Stomach (tissue), 9 donors: Measurements from ENCODE around the gene KCNH1. TPM values are rescaled to one million over a fixed set of nuclear protein-coding genes. Genes with fewer than 3 reads are reported as not detected.

ENCODE experiments used
- DNase-seq, 2 donors: peaks; one replicate each; pipeline versions ENCODE4 v3.0.0 to v3.0.0-alpha.2; 2013 to 2019
- H3K27ac ChIP-seq, 5 donors: fragments of 200-600 bp in 4 of 5; sonication (generic) in 4 of 5; one replicate each; pipeline ENCODE4 v1.5.1; 2013 to 2019; ENCODE audit warnings: mild to moderate bottlenecking in 1 of 5, moderate library complexity in 1 of 5
- H3K27me3 ChIP-seq, 3 donors: fragments of 200-600 bp; sonication (generic); one replicate each; pipeline ENCODE4 v1.5.1; 2017 to 2019; ENCODE audit warnings: mixed run types in 1 of 3
- H3K36me3 ChIP-seq, 4 donors: fragments of 200-600 bp; sonication (generic); 1 replicate in 3 of 4; 2 replicates in 1 of 4; pipeline ENCODE4 v1.5.1; 2016 to 2019
- H3K4me1 ChIP-seq, 4 donors: fragments of 200-600 bp; sonication (generic); one replicate each; pipeline ENCODE4 v1.5.1; 2016 to 2019
- H3K4me3 ChIP-seq, 4 donors: fragments of 200-600 bp; sonication (generic) in 3 of 4; one replicate each; pipeline ENCODE4 v1.5.1; 2016 to 2019; ENCODE audit warnings: mild to moderate bottlenecking in 1 of 4
- H3K9me3 ChIP-seq, 4 donors: fragments of 200-600 bp; sonication (generic); one replicate each; pipeline ENCODE4 v1.5.1; 2016 to 2019
- CTCF ChIP-seq, 7 experiments: fragments of 450-650 bp in 4 of 7; fragments of 200-600 bp in 3 of 7; sonication (generic) in 3 of 7; IDR thresholded peaks; one replicate each; pipeline ENCODE4 v1.5.1; 2016 to 2019; ENCODE audit warnings: antibody characterized with exemption in 7 of 7, control low read depth in 2 of 7, mild to moderate bottlenecking in 1 of 7
- EP300 ChIP-seq: sonication (generic); formaldehyde crosslinking; IDR thresholded peaks from one replicate; pipeline ENCODE4 v1.6.1; 2017; ENCODE audit warnings: antibody characterized with exemption
- POLR2A ChIP-seq, 4 donors: fragments of 450-650 bp; IDR thresholded peaks; one replicate each; pipeline ENCODE4 v1.6.1; 2016; ENCODE audit warnings: antibody characterized with exemption in 4 of 4, control low read depth in 2 of 4, mild to moderate bottlenecking in 1 of 4, moderate library complexity in 1 of 4
- POLR2AphosphoS5 ChIP-seq, 3 donors: sonication (generic); formaldehyde crosslinking; IDR thresholded peaks; one replicate each; pipeline ENCODE4 v1.6.1; 2016; ENCODE audit warnings: antibody characterized with exemption in 3 of 3
- WGBS, 5 donors: extraction: QIAGEN DNeasy Blood & Tissue Kit in 3 of 5; methylation state at CpG; one replicate each; pipeline versions ENCODE4 v1.1.5 to v1.1.7; 2013 to 2018; 5-methylcytosine and 5-hydroxymethylcytosine counted together
- intact Hi-C: fragments of 100-400 bp; cut with DNase I; formaldehyde crosslinking; loops from one replicate; pipeline ENCODE4 v1.15.1; 2023; ENCODE audit warnings: low total_unique reads
- polyA plus RNA-seq, 3 donors: library from polyadenylated mRNA; stranded (reverse); fragments of 200-250 nt; gene quantifications; one replicate each; pipeline ENCODE4 v1.2.3, GENCODE V29; 2013
- total RNA-seq, 5 donors: library from RNA; depleted of rRNA; stranded (reverse); fragments of >200 nt; gene quantifications; one replicate each; pipeline versions ENCODE4 v1.1.0 to v1.2.3, GENCODE V29; 2014 to 2016
- donor health status: healthy with polysubstance abuse.
- donor health status: Bipolar disorder and iron deficiency.
- donor health status: healthy.

Gene KCNH1
- total and polyA plus RNA-seq, 8 donors, result 0.10 to 6.8 (median 3.2) TPM; not detected in 1

- Histone ChIP-seq H3K27ac (no peak overlapping the region), H3K36me3 (no peaks in the 10 kb centered on the region), H3K4me1 (no peaks in the 10 kb centered on the region), H3K27me3 (no peaks in the 10 kb centered on the region), H3K9me3 (no peaks in the 10 kb centered on the region), H3K4me3 (no peak overlapping the region)
- intact Hi-C loops, result no loop called here
- WGBS, 5 donors, result 62 to 80% (median 75%) methylated on average over 4 of the region's 4 CpGs
- TF ChIP-seq EP300 (no peak), POLR2AphosphoS5 (IDR thresholded peaks at IDR 0.05) (no peak), POLR2A (IDR thresholded peaks at IDR 0.05) (no peak), CTCF (IDR thresholded peaks at IDR 0.05) (no peak)
- DNase-seq, result no peak
These were observed 216.3 kb downstream of the KCNH1 start for GRCh38 chr1:210917560-210918169.

DNA sequence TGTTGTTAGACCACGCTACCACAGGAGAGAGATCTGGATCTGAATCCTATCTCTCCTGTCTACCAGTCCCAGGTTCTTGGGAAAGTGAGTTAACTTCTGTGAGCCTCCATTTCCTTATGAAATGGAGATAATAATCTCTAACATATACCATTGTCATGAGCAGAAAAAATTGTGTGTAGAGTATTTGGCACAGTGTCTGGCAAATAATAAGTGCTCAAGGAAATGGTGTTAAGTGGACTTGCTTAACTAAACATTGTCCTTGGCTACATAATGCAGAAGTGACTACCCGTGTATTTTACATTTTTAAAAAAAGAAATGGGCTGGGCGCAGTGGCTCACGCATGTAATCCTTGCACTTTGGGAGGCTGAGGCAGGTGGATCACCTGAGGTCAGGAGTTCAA is 217.4 kb downstream of the KCNH1 start:
- H3K4me1 ChIP-seq, result no peaks in the 10 kb centered on the region
- H3K27ac ChIP-seq, result no peak overlapping the region
- no peak for DNase-seq
- WGBS, 5 donors, result 62 to 76% (median 69%) methylated on average over 4 of the region's 4 CpGs
- H3K4me3 ChIP-seq, result no peak overlapping the region
- no peaks in the 10 kb centered on the region for H3K36me3 ChIP-seq
- TF ChIP-seq POLR2AphosphoS5 (IDR thresholded peaks at IDR 0.05) (no peak), CTCF (IDR thresholded peaks at IDR 0.05) (no peak), POLR2A (IDR thresholded peaks at IDR 0.05) (no peak), EP300 (no peak)
- intact Hi-C loops, result no loop called here
- no peaks in the 10 kb centered on the region for H3K27me3 ChIP-seq
- no peaks in the 10 kb centered on the region for H3K9me3 ChIP-seq

DNA sequence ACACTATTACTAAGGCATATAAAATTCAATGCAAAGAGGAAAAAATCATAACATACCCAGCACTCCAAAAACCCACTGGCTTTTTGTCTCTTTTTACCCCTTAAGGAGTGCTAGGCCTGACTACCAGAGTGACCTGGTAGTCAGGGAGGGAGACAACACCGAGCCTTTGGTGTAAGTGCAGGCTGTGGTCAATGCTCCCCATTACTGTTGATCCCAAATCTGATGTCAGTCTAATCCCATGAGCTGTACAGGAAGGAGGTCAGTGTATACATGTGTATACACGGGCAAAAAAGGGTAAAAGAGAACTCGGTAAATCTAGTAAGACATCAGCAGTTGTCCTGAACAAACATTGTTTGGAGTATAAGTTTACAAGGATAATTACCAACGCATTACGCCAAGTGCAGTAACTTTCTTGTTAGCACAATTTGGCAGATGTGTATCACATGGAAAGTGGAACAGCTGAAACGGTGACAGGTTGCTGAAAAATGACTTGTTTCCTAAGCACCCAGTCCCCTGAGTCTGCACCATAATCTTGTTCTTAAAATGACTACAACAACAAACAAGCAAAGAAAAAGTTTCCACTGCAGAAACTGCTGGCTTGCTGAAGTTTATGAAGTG is 217.9 kb downstream of the KCNH1 start:
- Histone ChIP-seq H3K4me3 (no peak overlapping the region), H3K27me3 (no peaks in the 10 kb centered on the region), H3K27ac (no peak overlapping the region), H3K36me3 (no peaks in the 10 kb centered on the region), H3K9me3 (no peaks in the 10 kb centered on the region), H3K4me1 (no peaks in the 10 kb centered on the region)
- no peak for TF ChIP-seq EP300
- TF ChIP-seq POLR2AphosphoS5 (IDR thresholded peaks at IDR 0.05), result peak in 1 of 3 donors; percentile 42
- TF ChIP-seq CTCF (IDR thresholded peaks at IDR 0.05), result no peak
- TF ChIP-seq POLR2A (IDR thresholded peaks at IDR 0.05), result no peak
- intact Hi-C loops, result no loop called here
- 42 to 52% (median 43%) methylated on average over 6 of the region's 6 CpGs for WGBS, 5 donors
- peak in 1 of 2 donors; percentile 9 for DNase-seq

GRCh38 chr1:210912752-210913151 is 221.2 kb downstream of the KCNH1 start:
- intact Hi-C loops, result no loop called here
- Histone ChIP-seq H3K4me3 (no peak overlapping the region), H3K9me3 (no peaks in the 10 kb centered on the region), H3K27ac (no peak overlapping the region), H3K4me1 (no peaks in the 10 kb centered on the region), H3K27me3 (peaks cover 0 to 3% (median 0%) of the 10 kb centered on the region in 3 donors), H3K36me3 (no peaks in the 10 kb centered on the region)
- DNase-seq, result no peak
- 66 to 79% (median 71%) methylated on average over 2 of the region's 2 CpGs for WGBS, 5 donors
- TF ChIP-seq POLR2A (IDR thresholded peaks at IDR 0.05) (no peak), CTCF (IDR thresholded peaks at IDR 0.05) (no peak), POLR2AphosphoS5 (IDR thresholded peaks at IDR 0.05) (no peak), EP300 (no peak)
